Measurements from ENCODE around the gene DSTN.
A peak's percentile ranks its signal among the peaks of the same experiment; 100 is the strongest.

GRCh38 chr20:17617212-17617867 lies 47.5 kb downstream of the DSTN start:
- TF ChIP-seq CTCF (IDR thresholded peaks at IDR 0.05 in 8 of 11, conservative IDR thresholded peaks at IDR 0.05 in 3 of 11) (peak in 9 of 11 experiments; percentile 39 to 67 (median 54)), POLR2A (IDR thresholded peaks at IDR 0.05) (no peak), POLR2AphosphoS5 (IDR thresholded peaks at IDR 0.05) (no peak)
